A673 (cell line): Measurements from ENCODE around the gene BPIFB2.

Experiments used
- EZH2 ChIP-seq: fragments of 200-600 bp; sonication (generic); IDR thresholded peaks from 2 replicates; pipeline ENCODE4 v1.6.1; 2017; ENCODE audit warnings: borderline replicate concordance, low read depth, mild to moderate bottlenecking, mixed read lengths, antibody characterized with exemption, low read length; ENCODE audit not compliant: poor library complexity, severe bottlenecking
- TF ChIP-seq, protein P1 (sequence below): fragments of 300-800, 200-600 bp; sonication (generic); conservative IDR thresholded peaks from 2 replicates; pipeline ENCODE4 v1.5.1; 2017; ENCODE audit warnings: low read depth, mild to moderate bottlenecking, antibody characterized with exemption, low read length, moderate library complexity, mixed read lengths

DNA sequence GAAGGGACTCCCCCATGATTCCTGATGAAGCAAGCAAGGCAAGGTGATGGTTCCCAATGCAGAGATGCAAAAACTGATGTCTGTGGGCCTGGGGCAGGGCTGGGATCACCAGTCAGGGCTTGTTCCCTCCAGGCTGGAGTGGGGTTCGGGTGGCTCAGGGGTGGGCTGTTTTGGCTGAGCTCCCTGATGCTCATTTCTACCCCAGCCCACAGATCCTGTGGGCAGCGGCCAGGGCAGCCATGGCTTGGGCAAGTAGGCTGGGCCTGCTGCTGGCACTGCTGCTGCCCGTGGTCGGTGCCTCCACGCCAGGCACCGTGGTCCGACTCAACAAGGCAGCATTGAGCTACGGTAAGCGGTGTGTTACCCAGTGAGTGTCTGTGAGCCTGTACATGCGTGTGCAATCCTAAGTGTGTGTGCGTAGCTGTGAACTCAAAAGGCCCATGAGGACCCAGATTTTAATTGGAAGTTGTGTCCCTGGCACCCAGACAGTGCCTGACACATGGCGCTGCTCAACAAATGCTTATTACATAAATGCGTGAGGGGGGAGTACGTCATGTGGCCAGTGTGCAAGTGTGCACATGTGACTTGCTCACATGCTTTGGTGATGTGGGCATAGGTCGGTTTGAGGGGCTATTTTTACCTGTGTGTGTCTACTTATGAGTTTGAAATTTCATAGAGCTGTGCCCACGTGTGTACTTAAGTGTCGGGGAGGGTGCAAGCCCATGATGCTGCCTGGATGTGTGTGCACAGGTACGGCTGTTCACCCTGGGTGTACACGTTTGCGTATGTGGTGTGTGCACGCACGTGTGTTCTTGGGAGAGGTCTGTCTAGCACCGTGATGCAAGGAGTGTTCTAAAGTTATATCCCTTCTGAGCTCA, 1.1 kb downstream of the BPIFB2 start:
- no peak for TF ChIP-seq EZH2
- TF ChIP-seq, protein P1, sequence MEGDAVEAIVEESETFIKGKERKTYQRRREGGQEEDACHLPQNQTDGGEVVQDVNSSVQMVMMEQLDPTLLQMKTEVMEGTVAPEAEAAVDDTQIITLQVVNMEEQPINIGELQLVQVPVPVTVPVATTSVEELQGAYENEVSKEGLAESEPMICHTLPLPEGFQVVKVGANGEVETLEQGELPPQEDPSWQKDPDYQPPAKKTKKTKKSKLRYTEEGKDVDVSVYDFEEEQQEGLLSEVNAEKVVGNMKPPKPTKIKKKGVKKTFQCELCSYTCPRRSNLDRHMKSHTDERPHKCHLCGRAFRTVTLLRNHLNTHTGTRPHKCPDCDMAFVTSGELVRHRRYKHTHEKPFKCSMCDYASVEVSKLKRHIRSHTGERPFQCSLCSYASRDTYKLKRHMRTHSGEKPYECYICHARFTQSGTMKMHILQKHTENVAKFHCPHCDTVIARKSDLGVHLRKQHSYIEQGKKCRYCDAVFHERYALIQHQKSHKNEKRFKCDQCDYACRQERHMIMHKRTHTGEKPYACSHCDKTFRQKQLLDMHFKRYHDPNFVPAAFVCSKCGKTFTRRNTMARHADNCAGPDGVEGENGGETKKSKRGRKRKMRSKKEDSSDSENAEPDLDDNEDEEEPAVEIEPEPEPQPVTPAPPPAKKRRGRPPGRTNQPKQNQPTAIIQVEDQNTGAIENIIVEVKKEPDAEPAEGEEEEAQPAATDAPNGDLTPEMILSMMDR: no peak
